Endodermal cell (in vitro differentiated cells): ENCODE results near the gene AFF3. TPM values are rescaled to one million over a fixed set of nuclear protein-coding genes. Genes with fewer than 3 reads are reported as not detected.

Experiments used
- DNase-seq: peaks from one replicate; pipeline ENCODE4 v3.0.0-alpha.2; 2017
- H3K27ac ChIP-seq: 2 replicates; pipeline ENCODE4 v1.5.1; 2013; ENCODE audit warnings: mild to moderate bottlenecking, low read depth, low read length, moderate library complexity
- H3K27me3 ChIP-seq: 2 replicates; pipeline ENCODE4 v1.6.1; 2013; ENCODE audit warnings: mild to moderate bottlenecking, low read length, moderate library complexity; ENCODE audit not compliant: insufficient read depth, control insufficient read depth, poor library complexity, severe bottlenecking
- H3K36me3 ChIP-seq: 2 replicates; pipeline ENCODE4 v1.7.0; 2013; ENCODE audit warnings: mild to moderate bottlenecking, low read length, moderate library complexity; ENCODE audit not compliant: control insufficient read depth, insufficient read depth
- H3K4me1 ChIP-seq: one replicate; pipeline ENCODE4 v1.7.0; 2013; ENCODE audit warnings: low read length; ENCODE audit not compliant: control insufficient read depth, insufficient read depth
- H3K4me3 ChIP-seq: 2 replicates; pipeline ENCODE4 v1.5.1; 2013; ENCODE audit warnings: mild to moderate bottlenecking, low read length, moderate library complexity
- H3K9ac ChIP-seq: 2 replicates; pipeline ENCODE4 v1.6.1; 2013; ENCODE audit warnings: mild to moderate bottlenecking, low read length, moderate library complexity; ENCODE audit not compliant: poor library complexity, severe bottlenecking; ENCODE audit errors: extremely low read depth
- H3K9me3 ChIP-seq: 2 replicates; pipeline ENCODE4 v1.6.1; 2013; ENCODE audit warnings: mild to moderate bottlenecking, low read length, moderate library complexity; ENCODE audit not compliant: control insufficient read depth
- H3K27ac Mint-ChIP-seq: 2 replicates; pipeline ENCODE4 v1.8.0; 2020; ENCODE audit warnings: mixed read lengths
- H3K27me3 Mint-ChIP-seq: 2 replicates; pipeline ENCODE4 v1.8.0; 2021; ENCODE audit warnings: mild to moderate bottlenecking, mixed read lengths; ENCODE audit not compliant: insufficient read depth
- H3K36me3 Mint-ChIP-seq: 2 replicates; pipeline ENCODE4 v1.8.0; 2020; ENCODE audit warnings: low read depth, mixed read lengths
- H3K4me1 Mint-ChIP-seq: 2 replicates; pipeline ENCODE4 v1.8.0; 2020; ENCODE audit warnings: mixed read lengths
- H3K4me3 Mint-ChIP-seq: 2 replicates; pipeline ENCODE4 v1.8.0; 2020; ENCODE audit warnings: mild to moderate bottlenecking, moderate library complexity, mixed read lengths
- H3K9me3 Mint-ChIP-seq: 2 replicates; pipeline ENCODE4 v1.8.0; 2020; ENCODE audit warnings: mild to moderate bottlenecking, mixed read lengths
- WGBS, 2 experiments: methylation state at CpG; one replicate each; pipeline versions ENCODE4 v1.1.5 to v1.1.7; 2013; ENCODE audit warnings: missing lambda C conversion rate in 2 of 2, mixed read lengths in 1 of 2; ENCODE audit not compliant: insufficient coverage in 1 of 2, insufficient read length in 1 of 2; 5-methylcytosine and 5-hydroxymethylcytosine counted together
- total RNA-seq, 2 donors: library from RNA; stranded (reverse); fragmentation: NEBNext Ultra II Directional in 1 of 2; extraction: Animal tissue kit (Norgen Biotek cat#: 25700) in 1 of 2; gene quantifications; 2 replicates in 1 of 2; 3 replicates in 1 of 2; pipeline ENCODE4 v1.2.1, GENCODE V29; 2021
- TF ChIP-seq, protein P1 (sequence below): fragments of 200-600 bp; sonication (generic); conservative IDR thresholded peaks from 2 replicates; pipeline ENCODE4 v1.5.0; 2021; ENCODE audit warnings: antibody characterized with exemption, mild to moderate bottlenecking

Gene AFF3
- total RNA-seq, 2 donors from 2014 or later, result 0.62 to 0.73 TPM

DNA sequence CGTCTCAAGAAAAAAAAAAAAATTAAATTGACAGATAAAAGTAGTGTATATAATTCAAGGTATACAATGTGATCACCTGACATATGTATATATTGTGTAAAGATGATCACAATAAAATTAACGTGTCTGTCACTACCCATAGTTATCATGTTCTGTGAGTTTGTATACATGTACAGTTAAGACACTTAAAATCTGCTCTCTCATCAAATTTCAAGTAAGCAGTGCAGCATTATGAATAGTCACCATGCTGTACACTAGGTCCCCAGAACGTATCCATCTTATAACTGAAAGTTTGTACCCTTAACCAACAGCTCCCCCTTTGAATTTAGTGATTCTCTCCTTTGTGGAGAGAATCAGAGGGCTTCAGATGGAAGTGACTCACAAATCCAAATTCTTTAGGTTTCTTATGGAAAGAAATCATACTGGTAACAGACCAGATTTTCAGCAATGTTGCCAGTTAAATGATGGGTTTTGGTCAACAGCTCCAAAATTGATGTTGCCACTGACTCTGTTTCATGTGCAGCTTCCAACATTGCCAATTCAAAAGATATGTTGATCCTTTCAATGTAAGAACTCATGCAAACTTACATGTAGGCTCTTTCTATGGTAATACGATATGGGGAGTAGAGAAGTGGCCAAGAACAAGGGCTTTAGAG is 281.5 kb downstream of the AFF3 start:
- Histone ChIP-seq H3K9me3 (no peaks in the 10 kb centered on the region), H3K27me3 (no peaks in the 10 kb centered on the region), H3K27ac (no peak overlapping the region), H3K36me3 (no peaks in the 10 kb centered on the region), H3K4me1 (no peaks in the 10 kb centered on the region), H3K4me3 (no peak overlapping the region), H3K9ac (no peak overlapping the region)
- Mint-ChIP-seq H3K4me3 (no peak overlapping the region), H3K9me3 (no peaks in the 10 kb centered on the region), H3K27me3 (no peaks in the 10 kb centered on the region), H3K36me3 (no peaks in the 10 kb centered on the region), H3K27ac (no peak overlapping the region), H3K4me1 (no peaks in the 10 kb centered on the region)
- TF ChIP-seq, protein P1, sequence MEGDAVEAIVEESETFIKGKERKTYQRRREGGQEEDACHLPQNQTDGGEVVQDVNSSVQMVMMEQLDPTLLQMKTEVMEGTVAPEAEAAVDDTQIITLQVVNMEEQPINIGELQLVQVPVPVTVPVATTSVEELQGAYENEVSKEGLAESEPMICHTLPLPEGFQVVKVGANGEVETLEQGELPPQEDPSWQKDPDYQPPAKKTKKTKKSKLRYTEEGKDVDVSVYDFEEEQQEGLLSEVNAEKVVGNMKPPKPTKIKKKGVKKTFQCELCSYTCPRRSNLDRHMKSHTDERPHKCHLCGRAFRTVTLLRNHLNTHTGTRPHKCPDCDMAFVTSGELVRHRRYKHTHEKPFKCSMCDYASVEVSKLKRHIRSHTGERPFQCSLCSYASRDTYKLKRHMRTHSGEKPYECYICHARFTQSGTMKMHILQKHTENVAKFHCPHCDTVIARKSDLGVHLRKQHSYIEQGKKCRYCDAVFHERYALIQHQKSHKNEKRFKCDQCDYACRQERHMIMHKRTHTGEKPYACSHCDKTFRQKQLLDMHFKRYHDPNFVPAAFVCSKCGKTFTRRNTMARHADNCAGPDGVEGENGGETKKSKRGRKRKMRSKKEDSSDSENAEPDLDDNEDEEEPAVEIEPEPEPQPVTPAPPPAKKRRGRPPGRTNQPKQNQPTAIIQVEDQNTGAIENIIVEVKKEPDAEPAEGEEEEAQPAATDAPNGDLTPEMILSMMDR, result no peak
- WGBS, 2 experiments, result 86 to 94% methylated on average over 1 to 3 of the region's 4 CpGs
- DNase-seq, result no peak

DNA sequence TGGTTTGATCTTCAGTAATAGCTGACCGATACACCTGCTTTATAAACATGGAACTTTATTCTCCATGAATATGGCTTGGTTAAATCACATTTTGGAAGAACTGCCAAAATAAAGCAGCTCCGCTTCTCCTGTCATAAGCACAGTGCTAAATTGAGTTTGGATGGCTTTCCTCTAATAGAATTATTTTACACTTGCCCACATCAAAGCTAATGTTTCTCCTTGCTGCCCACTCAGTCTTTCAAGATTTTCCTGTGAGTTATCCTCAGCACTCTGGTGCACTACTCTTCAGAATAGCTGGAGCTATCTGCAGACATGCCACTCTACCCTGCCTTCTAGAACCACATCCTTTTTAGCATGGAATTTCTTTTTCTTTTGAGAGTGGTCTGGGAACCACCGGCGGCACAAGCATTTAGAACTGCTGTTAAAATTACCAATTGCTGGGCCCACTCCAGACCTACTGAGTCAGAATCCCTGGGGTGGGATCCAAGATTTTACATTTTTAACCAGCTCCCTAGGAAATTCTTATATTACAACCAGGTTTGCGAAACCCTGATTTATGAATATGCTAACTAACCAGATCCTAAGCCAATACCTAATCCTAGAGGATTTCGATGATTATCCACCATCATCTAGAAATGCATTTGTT is 283.3 kb downstream of the AFF3 start:
- H3K9ac ChIP-seq, result no peak overlapping the region
- TF ChIP-seq, protein P1, result no peak
- peaks cover 5% of the 10 kb centered on the region for H3K4me1 Mint-ChIP-seq
- no peaks in the 10 kb centered on the region for H3K9me3 ChIP-seq
- no peaks in the 10 kb centered on the region for H3K36me3 ChIP-seq
- no peak overlapping the region for H3K27ac ChIP-seq
- H3K4me1 ChIP-seq, result no peaks in the 10 kb centered on the region
- no peak for DNase-seq
- H3K4me3 ChIP-seq, result no peak overlapping the region
- H3K9me3 Mint-ChIP-seq, result no peaks in the 10 kb centered on the region
- H3K27me3 ChIP-seq, result no peaks in the 10 kb centered on the region
- H3K36me3 Mint-ChIP-seq, result no peaks in the 10 kb centered on the region
- whole genome bisulfite sequencing, 2 experiments, result 97 to 100% methylated on average over 2 to 6 of the region's 6 CpGs
- H3K4me3 Mint-ChIP-seq, result no peak overlapping the region
- no peak overlapping the region for H3K27ac Mint-ChIP-seq
- H3K27me3 Mint-ChIP-seq, result peaks cover 6% of the 10 kb centered on the region

DNA sequence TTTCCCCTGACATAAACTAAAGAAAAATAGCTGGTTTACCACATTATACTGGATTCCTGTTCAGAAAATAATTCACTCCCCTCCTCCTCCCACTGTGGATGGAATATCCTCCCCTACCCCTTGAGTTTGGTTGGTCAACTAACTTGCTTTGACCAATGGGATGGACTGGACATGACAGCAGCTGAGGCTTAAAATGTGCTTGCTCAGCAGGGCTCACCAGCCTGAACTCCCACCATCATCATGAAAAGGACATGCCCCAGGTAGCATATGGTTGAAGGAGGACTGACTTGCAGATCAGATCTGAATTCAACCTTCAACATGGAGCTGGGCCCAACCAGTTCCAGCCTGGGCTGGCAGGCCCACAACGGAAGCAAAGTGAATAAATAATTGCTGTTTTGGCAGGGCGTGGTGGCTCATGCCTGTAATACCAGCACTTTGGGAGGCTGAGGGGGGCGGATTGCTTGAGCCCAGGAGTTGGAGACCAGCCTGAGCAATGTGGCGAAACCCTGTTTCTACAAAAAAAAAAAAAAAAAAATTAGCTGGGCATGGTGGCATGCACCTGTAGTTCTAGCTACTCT is 284.4 kb downstream of the AFF3 start:
- H3K4me3 Mint-ChIP-seq, result no peak overlapping the region
- 83 to 92% methylated on average over 1 to 4 of the region's 4 CpGs for WGBS, 2 experiments

More for the DNA sequence above, 284.4 kb downstream of the AFF3 start:
- H3K4me1 ChIP-seq, result no peaks in the 10 kb centered on the region
- Mint-ChIP-seq H3K36me3 (no peaks in the 10 kb centered on the region), H3K27me3 (peaks cover 10% of the 10 kb centered on the region), H3K4me1 (peaks cover 5% of the 10 kb centered on the region), H3K9me3 (no peaks in the 10 kb centered on the region), H3K27ac (no peak overlapping the region)
- DNase-seq, result no peak
- H3K9ac ChIP-seq, result no peak overlapping the region
- no peak overlapping the region for H3K4me3 ChIP-seq
- H3K36me3 ChIP-seq, result no peaks in the 10 kb centered on the region
- peaks cover 10% of the 10 kb centered on the region for H3K27me3 ChIP-seq
- no peaks in the 10 kb centered on the region for H3K9me3 ChIP-seq
- no peak overlapping the region for H3K27ac ChIP-seq
- TF ChIP-seq, protein P1, result no peak
